ENCODE data around the gene GRK3.

GRCh38 chr22:25777870-25778269 lies 213.4 kb downstream of the GRK3 start:
- no peak for TF ChIP-seq RFX5 (IDR thresholded peaks at IDR 0.05; ENCODE audit: low read depth, low read length)
- TF ChIP-seq CTCF (conservative IDR thresholded peaks at IDR 0.05; ENCODE audit: low read depth, low read length), result peak; percentile 38
- TF ChIP-seq CEBPB (IDR thresholded peaks at IDR 0.05; ENCODE audit: low read depth, low read length), result no peak
- TF ChIP-seq POLR2A (IDR thresholded peaks at IDR 0.05; ENCODE audit: low read depth, low read length), result no peak
- TF ChIP-seq RAD21 (IDR thresholded peaks at IDR 0.05; ENCODE audit: low read length), result peak; percentile 40; the same call in 1 of the 2 replicates
- TF ChIP-seq FOS (IDR thresholded peaks at IDR 0.05; ENCODE audit: low read depth, low read length), result no peak
- TF ChIP-seq MXI1 (IDR thresholded peaks at IDR 0.05; ENCODE audit: borderline replicate concordance, low read depth, low read length), result no peak
- TF ChIP-seq MAFK (IDR thresholded peaks at IDR 0.05; ENCODE audit: low read depth, low read length), result no peak
- TF ChIP-seq CHD1 (IDR thresholded peaks at IDR 0.05; ENCODE audit: low read depth, low read length), result no peak
- no peak for TF ChIP-seq RCOR1 (IDR thresholded peaks at IDR 0.05; ENCODE audit: insufficient replicate concordance, low read length)
- TF ChIP-seq SMC3 (IDR thresholded peaks at IDR 0.05; ENCODE audit: low read depth, low read length), result peak; percentile 23

All from IMR-90 (cell line).